Measurements from ENCODE around the gene KLHL26. TPM values are rescaled to one million over a fixed set of nuclear protein-coding genes. Genes with fewer than 3 reads are reported as not detected.

KLHL26 gene
- total RNA-seq, 2 experiments from 2014 or later: 15.8 to 16.1 TPM

GRCh38 chr19:18658366-18658855 is 21.6 kb downstream of the KLHL26 start:
- H3K36me3 Mint-ChIP-seq: no peaks in the 10 kb centered on the region
- H3K9me3 Mint-ChIP-seq: no peaks in the 10 kb centered on the region
- peaks cover 14% of the 10 kb centered on the region for H3K4me1 Mint-ChIP-seq
- H3K27me3 Mint-ChIP-seq: no peaks in the 10 kb centered on the region
- H3K27ac Mint-ChIP-seq: no peak overlapping the region
- no peak for DNase-seq
- H3K4me3 Mint-ChIP-seq: no peak overlapping the region

GRCh38 chr19:18659281-18660050 is 22.6 kb downstream of the KLHL26 start:
- H3K9me3 Mint-ChIP-seq: no peaks in the 10 kb centered on the region
- H3K36me3 Mint-ChIP-seq: no peaks in the 10 kb centered on the region
- DNase-seq: no peak
- H3K27ac Mint-ChIP-seq: no peak overlapping the region
- H3K4me1 Mint-ChIP-seq: peaks cover 22% of the 10 kb centered on the region
- no peak overlapping the region for H3K4me3 Mint-ChIP-seq
- H3K27me3 Mint-ChIP-seq: no peaks in the 10 kb centered on the region

- H3K9me3 Mint-ChIP-seq: no peaks in the 10 kb centered on the region
- no peak for DNase-seq
- H3K27me3 Mint-ChIP-seq: no peaks in the 10 kb centered on the region
Observed at GRCh38 chr19:18660051-18660910, 23.5 kb downstream of the KLHL26 start.

GRCh38 chr19:18660939-18661670 is 24.3 kb downstream of the KLHL26 start:
- Mint-ChIP-seq H3K36me3 (no peaks in the 10 kb centered on the region), H3K27me3 (no peaks in the 10 kb centered on the region), H3K27ac (no peak overlapping the region), H3K9me3 (no peaks in the 10 kb centered on the region), H3K4me3 (no peak overlapping the region), H3K4me1 (peaks cover 22% of the 10 kb centered on the region)
- no peak for DNase-seq

More at GRCh38 chr19:18660051-18660910, 23.5 kb downstream of the KLHL26 start:
- Mint-ChIP-seq H3K36me3 (no peaks in the 10 kb centered on the region), H3K27ac (no peak overlapping the region), H3K4me1 (peaks cover 22% of the 10 kb centered on the region), H3K4me3 (no peak overlapping the region)

- peaks cover 20% of the 10 kb centered on the region for H3K4me1 Mint-ChIP-seq
- H3K9me3 Mint-ChIP-seq: no peaks in the 10 kb centered on the region
- no peak overlapping the region for H3K27ac Mint-ChIP-seq
- H3K4me3 Mint-ChIP-seq: no peak overlapping the region
- H3K36me3 Mint-ChIP-seq: no peaks in the 10 kb centered on the region
- no peaks in the 10 kb centered on the region for H3K27me3 Mint-ChIP-seq
- DNase-seq: no peak
Observed at GRCh38 chr19:18662972-18663732, 26.3 kb downstream of the KLHL26 start.

GRCh38 chr19:18663940-18664530 is 27.2 kb downstream of the KLHL26 start:
- H3K4me1 Mint-ChIP-seq: peaks cover 15% of the 10 kb centered on the region
- H3K27ac Mint-ChIP-seq: peak overlapping the region; percentile 12
- no peaks in the 10 kb centered on the region for H3K27me3 Mint-ChIP-seq
- H3K9me3 Mint-ChIP-seq: no peaks in the 10 kb centered on the region
- no peak overlapping the region for H3K4me3 Mint-ChIP-seq
- DNase-seq: no peak
- no peaks in the 10 kb centered on the region for H3K36me3 Mint-ChIP-seq

- Mint-ChIP-seq H3K27me3 (no peaks in the 10 kb centered on the region), H3K4me1 (peaks cover 11% of the 10 kb centered on the region), H3K36me3 (no peaks in the 10 kb centered on the region), H3K4me3 (no peak overlapping the region), H3K9me3 (no peaks in the 10 kb centered on the region), H3K27ac (no peak overlapping the region)
- no peak for DNase-seq
Observed at GRCh38 chr19:18665771-18666202, 29.0 kb downstream of the KLHL26 start.

- no peaks in the 10 kb centered on the region for H3K36me3 Mint-ChIP-seq
- DNase-seq: no peak
- H3K4me3 Mint-ChIP-seq: no peak overlapping the region
- no peak overlapping the region for H3K27ac Mint-ChIP-seq
- no peaks in the 10 kb centered on the region for H3K27me3 Mint-ChIP-seq
- H3K9me3 Mint-ChIP-seq: no peaks in the 10 kb centered on the region
- peaks cover 11% of the 10 kb centered on the region for H3K4me1 Mint-ChIP-seq
Observed at GRCh38 chr19:18666317-18666716, 29.5 kb downstream of the KLHL26 start.

GRCh38 chr19:18666784-18667183 is 30.0 kb downstream of the KLHL26 start:
- no peak for DNase-seq
- Mint-ChIP-seq H3K27me3 (no peaks in the 10 kb centered on the region), H3K4me1 (peaks cover 11% of the 10 kb centered on the region), H3K36me3 (no peaks in the 10 kb centered on the region), H3K4me3 (no peak overlapping the region), H3K27ac (no peak overlapping the region), H3K9me3 (no peaks in the 10 kb centered on the region)

- Mint-ChIP-seq H3K9me3 (no peaks in the 10 kb centered on the region), H3K36me3 (no peaks in the 10 kb centered on the region), H3K27ac (no peak overlapping the region), H3K27me3 (no peaks in the 10 kb centered on the region), H3K4me1 (peaks cover 11% of the 10 kb centered on the region), H3K4me3 (no peak overlapping the region)
- DNase-seq: no peak
Observed at GRCh38 chr19:18667531-18668251, 30.9 kb downstream of the KLHL26 start.

GRCh38 chr19:18668252-18668631 is 31.4 kb downstream of the KLHL26 start:
- Mint-ChIP-seq H3K27me3 (no peaks in the 10 kb centered on the region), H3K4me3 (no peak overlapping the region), H3K27ac (no peak overlapping the region), H3K4me1 (peaks cover 10% of the 10 kb centered on the region), H3K36me3 (no peaks in the 10 kb centered on the region), H3K9me3 (no peaks in the 10 kb centered on the region)
- no peak for DNase-seq

- no peak overlapping the region for H3K27ac Mint-ChIP-seq
- no peak overlapping the region for H3K4me3 Mint-ChIP-seq
- no peaks in the 10 kb centered on the region for H3K9me3 Mint-ChIP-seq
- H3K27me3 Mint-ChIP-seq: no peaks in the 10 kb centered on the region
- H3K4me1 Mint-ChIP-seq: peaks cover 4% of the 10 kb centered on the region
- DNase-seq: no peak
- no peaks in the 10 kb centered on the region for H3K36me3 Mint-ChIP-seq
Observed at GRCh38 chr19:18668744-18669523, 32.1 kb downstream of the KLHL26 start.

- Mint-ChIP-seq H3K4me3 (no peak overlapping the region), H3K27me3 (no peaks in the 10 kb centered on the region), H3K36me3 (no peaks in the 10 kb centered on the region), H3K9me3 (no peaks in the 10 kb centered on the region), H3K27ac (no peak overlapping the region), H3K4me1 (no peaks in the 10 kb centered on the region)
- no peak for DNase-seq
Observed at GRCh38 chr19:18669524-18669817, 32.6 kb downstream of the KLHL26 start.

Data from activated naive CD8-positive, alpha-beta T cell treated with anti-CD3 and anti-CD28 coated beads for 36 hours (primary cell).